NCI-H146 (cell line): ENCODE data around the gene MON1B.

Experiments used
- DNase-seq: peaks from one replicate; lab custom pipeline; 2025; lab: John Stamatoyannopoulos, UW

Gene MON1B

DNA sequence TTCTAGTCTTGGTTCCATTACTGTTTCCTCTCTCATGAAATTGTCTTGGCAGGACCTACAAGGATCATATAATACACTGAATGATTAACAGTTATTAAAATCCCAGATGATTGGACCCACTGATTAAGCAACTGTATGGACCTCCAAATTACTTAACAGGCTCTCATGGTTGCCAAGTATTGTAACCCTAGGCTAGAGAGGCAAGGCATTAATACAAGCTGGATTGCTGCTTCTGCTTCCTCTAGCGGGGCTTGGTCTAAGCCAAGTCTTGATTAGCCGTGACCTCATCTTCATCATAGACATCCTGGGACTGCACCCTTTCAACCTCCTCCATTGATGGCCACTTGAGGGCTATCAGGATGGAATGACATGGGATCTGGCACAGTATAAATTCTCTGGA lies 55.2 kb downstream of the MON1B start:
- DNase-seq, result no peak

DNA sequence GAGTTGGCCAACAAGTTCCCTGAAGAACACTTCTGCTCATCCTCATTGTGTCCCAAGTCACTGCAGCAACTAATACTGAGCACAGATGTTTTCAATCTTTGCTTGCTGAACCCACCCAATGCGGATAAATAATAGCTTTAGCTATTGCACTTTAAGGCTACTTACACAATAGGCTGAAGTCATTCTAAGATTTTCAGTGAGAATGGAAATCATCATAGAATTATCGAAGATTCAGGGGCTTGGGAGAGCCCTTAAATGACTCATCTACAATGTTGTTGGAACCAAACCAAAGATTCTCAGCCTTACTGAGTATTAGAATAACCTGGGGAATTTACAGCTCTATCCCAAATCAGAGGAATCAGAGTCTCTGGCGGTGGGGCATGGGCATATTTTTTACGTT lies 59.4 kb downstream of the MON1B start:
- DNase-seq, result no peak
